HG03103 (cell line): ENCODE results near the gene ARHGEF12.

Experiments used
- ATAC-seq: cut with Tn5 transposase; IDR thresholded peaks from one replicate; pipeline ENCODE4 v1.9.1; 2021; ENCODE audit warnings: low read depth; ENCODE audit not compliant: unreplicated experiment

Gene ARHGEF12

GRCh38 chr11:120512739-120513435 is 176.7 kb downstream of the ARHGEF12 start:
- no peak for ATAC-seq

- no peak for ATAC-seq
These were observed 177.5 kb downstream of the ARHGEF12 start for GRCh38 chr11:120513436-120514315.

GRCh38 chr11:120514541-120515121 is 178.4 kb downstream of the ARHGEF12 start:
- ATAC-seq = no peak

GRCh38 chr11:120515186-120515723 is 179.0 kb downstream of the ARHGEF12 start:
- ATAC-seq = no peak

GRCh38 chr11:120516461-120517389 is 180.5 kb downstream of the ARHGEF12 start:
- no peak for ATAC-seq

- no peak for ATAC-seq
These were observed 181.2 kb downstream of the ARHGEF12 start for GRCh38 chr11:120517390-120517761.

- ATAC-seq = no peak
These were observed 181.6 kb downstream of the ARHGEF12 start for GRCh38 chr11:120517801-120518291.

- no peak for ATAC-seq
These were observed 182.1 kb downstream of the ARHGEF12 start for GRCh38 chr11:120518356-120518755.

- no peak for ATAC-seq
These were observed 183.3 kb downstream of the ARHGEF12 start for GRCh38 chr11:120519474-120519873.

- no peak for ATAC-seq
These were observed 184.0 kb downstream of the ARHGEF12 start for GRCh38 chr11:120520091-120520822.

GRCh38 chr11:120521176-120521575 is 185.0 kb downstream of the ARHGEF12 start:
- ATAC-seq = no peak

- ATAC-seq = no peak
These were observed 185.8 kb downstream of the ARHGEF12 start for GRCh38 chr11:120522021-120522420.

- ATAC-seq = no peak
These were observed 186.5 kb downstream of the ARHGEF12 start for GRCh38 chr11:120522736-120523135.

- no peak for ATAC-seq
These were observed 187.0 kb downstream of the ARHGEF12 start for GRCh38 chr11:120523196-120523595.

GRCh38 chr11:120524536-120525085 is 188.4 kb downstream of the ARHGEF12 start:
- no peak for ATAC-seq

GRCh38 chr11:120525261-120526171 is 189.3 kb downstream of the ARHGEF12 start:
- ATAC-seq = no peak

- no peak for ATAC-seq
These were observed 190.0 kb downstream of the ARHGEF12 start for GRCh38 chr11:120526241-120526640.
